HG03025 (cell line): ENCODE results near the gene ANXA4.
A peak's percentile ranks its signal among the peaks of the same experiment; 100 is the strongest.
"Not testable (repeated sequence)": the region's sequence is repeated elsewhere in the genome, so short reads cannot be mapped to it uniquely, and the experiment has no call there.

Source experiments
- ATAC-seq: cut with Tn5 transposase; IDR thresholded peaks from one replicate; pipeline ENCODE4 v1.9.1; 2021; ENCODE audit warnings: mild to moderate bottlenecking, moderate library complexity; ENCODE audit not compliant: unreplicated experiment, low FRiP score

The ANXA4 gene

GRCh38 chr2:69798909-69799526, 57.1 kb downstream of the ANXA4 start:
- no peak for ATAC-seq

GRCh38 chr2:69801745-69802290, 59.9 kb downstream of the ANXA4 start:
- no peak for ATAC-seq

GRCh38 chr2:69802781-69803367, 60.9 kb downstream of the ANXA4 start:
- not testable (repeated sequence) for ATAC-seq

- ATAC-seq: no peak
These were observed 62.5 kb downstream of the ANXA4 start for GRCh38 chr2:69804416-69804815.

- no peak for ATAC-seq
These were observed 64.0 kb downstream of the ANXA4 start for GRCh38 chr2:69805887-69806286.

GRCh38 chr2:69807821-69808540, 66.0 kb downstream of the ANXA4 start:
- no peak for ATAC-seq

GRCh38 chr2:69810550-69810949, 68.6 kb downstream of the ANXA4 start:
- no peak for ATAC-seq

GRCh38 chr2:69811018-69811417, 69.1 kb downstream of the ANXA4 start:
- no peak for ATAC-seq

- ATAC-seq: no peak
These were observed 69.7 kb downstream of the ANXA4 start for GRCh38 chr2:69811591-69811990.

- no peak for ATAC-seq
These were observed 73.8 kb downstream of the ANXA4 start for GRCh38 chr2:69815717-69816116.

- ATAC-seq: no peak
These were observed 75.1 kb downstream of the ANXA4 start for GRCh38 chr2:69816923-69817542.

- no peak for ATAC-seq
These were observed 76.0 kb downstream of the ANXA4 start for GRCh38 chr2:69817729-69818501.

- ATAC-seq: no peak
These were observed 86.0 kb downstream of the ANXA4 start for GRCh38 chr2:69827796-69828540.

GRCh38 chr2:69828938-69829255, 87.0 kb downstream of the ANXA4 start:
- no peak for ATAC-seq

- peak; percentile 80 for ATAC-seq
These were observed 87.5 kb downstream of the ANXA4 start, which contains the start of gene GMCL1 for GRCh38 chr2:69829256-69830044. GMCL1 (plus strand) TSS chr2:69829660; CDS start chr2:69829893, 233 bp downstream.

GRCh38 chr2:69830045-69830905, 88.3 kb downstream of the ANXA4 start:
- ATAC-seq: peak; percentile 22

- not testable (repeated sequence) for ATAC-seq
These were observed 88.9 kb downstream of the ANXA4 start for GRCh38 chr2:69830906-69831241.

GRCh38 chr2:69831354-69831905, 89.5 kb downstream of the ANXA4 start:
- no peak for ATAC-seq
